Choroid plexus epithelial cell (primary cell): ENCODE measurements around the gene FKBP1A.
"Not testable (repeated sequence)": the region's sequence is repeated elsewhere in the genome, so short reads cannot be mapped to it uniquely, and the experiment has no call there.

Source experiments
- DNase-seq: peaks from one replicate; pipeline ENCODE4 v3.0.0-alpha.2; 2010; ENCODE audit warnings: low read depth
- H3K4me3 ChIP-seq: 2 replicates; pipeline ENCODE4 v1.5.1; 2011; ENCODE audit warnings: low read depth, mild to moderate bottlenecking, control low read depth, low read length, moderate library complexity
- CTCF ChIP-seq: conservative IDR thresholded peaks from 2 replicates; pipeline ENCODE4 v1.5.1; 2011; ENCODE audit warnings: low read depth, mild to moderate bottlenecking, control low read depth, inconsistent platforms, low read length, moderate library complexity

FKBP1A gene

GRCh38 chr20:1401451-1401907 lies 8.6 kb upstream of the FKBP1A start:
- DNase-seq, result no peak
- no peak overlapping the region for H3K4me3 ChIP-seq
- TF ChIP-seq CTCF, result no peak

- not testable (repeated sequence) for H3K4me3 ChIP-seq
- peak; percentile 57 for DNase-seq
Observed at GRCh38 chr20:1399678-1400366, 7.0 kb upstream of the FKBP1A start.

GRCh38 chr20:1398185-1398584 lies 5.3 kb upstream of the FKBP1A start:
- DNase-seq, H3K4me3 ChIP-seq: not testable (repeated sequence)

GRCh38 chr20:1397710-1398109 lies 4.9 kb upstream of the FKBP1A start:
- H3K4me3 ChIP-seq, result no peak overlapping the region
- peak; percentile 52 for TF ChIP-seq CTCF
- DNase-seq, result peak; percentile 49

GRCh38 chr20:1396702-1397101 lies 3.8 kb upstream of the FKBP1A start:
- no peak for DNase-seq
- H3K4me3 ChIP-seq, result no peak overlapping the region
- no peak for TF ChIP-seq CTCF

GRCh38 chr20:1396264-1396663 lies 3.4 kb upstream of the FKBP1A start:
- DNase-seq, result no peak
- H3K4me3 ChIP-seq, result no peak overlapping the region
- TF ChIP-seq CTCF, result no peak

- no peak overlapping the region for H3K4me3 ChIP-seq
- TF ChIP-seq CTCF, result no peak
- DNase-seq, result no peak
Observed at GRCh38 chr20:1394686-1395085, 1.8 kb upstream of the FKBP1A start.

GRCh38 chr20:1393507-1393882 lies 641 bp upstream of the FKBP1A start:
- H3K4me3 ChIP-seq, result peak overlapping the region; percentile 75
- DNase-seq, result no peak
- no peak for TF ChIP-seq CTCF
